ENCODE data around the gene MEI1.

DNA sequence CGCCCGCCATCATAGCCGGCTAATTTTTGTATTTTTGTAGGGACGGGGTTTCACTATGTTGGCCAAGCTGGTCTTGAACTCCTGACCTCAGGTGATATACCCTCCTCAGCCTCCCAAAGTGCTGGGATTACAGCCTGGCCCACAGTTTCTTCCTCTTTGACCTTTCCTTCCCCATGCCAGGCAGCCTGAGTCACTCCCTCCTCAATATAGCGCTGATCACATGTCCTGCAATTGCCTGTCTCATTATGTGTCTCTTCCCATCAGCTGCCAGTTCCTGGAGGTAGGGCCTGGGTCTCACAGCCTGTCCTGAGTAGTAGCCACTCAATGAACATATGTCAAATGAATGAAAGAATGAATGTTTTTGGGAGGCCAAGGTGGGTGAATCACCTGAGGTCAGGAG is 58.2 kb downstream of the MEI1 start:
- no peak for TF ChIP-seq POLR2A (IDR thresholded peaks at IDR 0.05)
- TF ChIP-seq, protein P1, sequence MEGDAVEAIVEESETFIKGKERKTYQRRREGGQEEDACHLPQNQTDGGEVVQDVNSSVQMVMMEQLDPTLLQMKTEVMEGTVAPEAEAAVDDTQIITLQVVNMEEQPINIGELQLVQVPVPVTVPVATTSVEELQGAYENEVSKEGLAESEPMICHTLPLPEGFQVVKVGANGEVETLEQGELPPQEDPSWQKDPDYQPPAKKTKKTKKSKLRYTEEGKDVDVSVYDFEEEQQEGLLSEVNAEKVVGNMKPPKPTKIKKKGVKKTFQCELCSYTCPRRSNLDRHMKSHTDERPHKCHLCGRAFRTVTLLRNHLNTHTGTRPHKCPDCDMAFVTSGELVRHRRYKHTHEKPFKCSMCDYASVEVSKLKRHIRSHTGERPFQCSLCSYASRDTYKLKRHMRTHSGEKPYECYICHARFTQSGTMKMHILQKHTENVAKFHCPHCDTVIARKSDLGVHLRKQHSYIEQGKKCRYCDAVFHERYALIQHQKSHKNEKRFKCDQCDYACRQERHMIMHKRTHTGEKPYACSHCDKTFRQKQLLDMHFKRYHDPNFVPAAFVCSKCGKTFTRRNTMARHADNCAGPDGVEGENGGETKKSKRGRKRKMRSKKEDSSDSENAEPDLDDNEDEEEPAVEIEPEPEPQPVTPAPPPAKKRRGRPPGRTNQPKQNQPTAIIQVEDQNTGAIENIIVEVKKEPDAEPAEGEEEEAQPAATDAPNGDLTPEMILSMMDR (IDR thresholded peaks at IDR 0.05): no peak
